ENCODE measurements around the gene FICD.

The FICD gene

GRCh38 chr12:108505129-108505528 is 9.9 kb upstream of the FICD start:
- no peak for DNase-seq

- no peak for DNase-seq
Observed at GRCh38 chr12:108507971-108508642, 7.0 kb upstream of the FICD start.

- DNase-seq: no peak
Observed at GRCh38 chr12:108509806-108510205, 5.3 kb upstream of the FICD start.

GRCh38 chr12:108510836-108511235 is 4.2 kb upstream of the FICD start:
- no peak for DNase-seq

GRCh38 chr12:108511633-108512540 is 3.2 kb upstream of the FICD start:
- DNase-seq: peak; percentile 28 to 50

- no peak for DNase-seq
Observed at GRCh38 chr12:108514468-108514972, 557 bp upstream of the FICD start.

- no peak for DNase-seq
Observed at GRCh38 chr12:108515916-108516315, 839 bp downstream of the FICD start.

- no peak for DNase-seq
Observed at GRCh38 chr12:108516511-108517275, 1.6 kb downstream of the FICD start.

- no peak for DNase-seq
Observed at GRCh38 chr12:108517288-108518100, 2.4 kb downstream of the FICD start.

- DNase-seq: no peak
Observed at GRCh38 chr12:108518101-108518715, 3.1 kb downstream of the FICD start.

- no peak for DNase-seq
Observed at GRCh38 chr12:108518716-108519496, 3.8 kb downstream of the FICD start.

GRCh38 chr12:108519558-108519957 is 4.5 kb downstream of the FICD start:
- no peak for DNase-seq

GRCh38 chr12:108523365-108523764 is 8.3 kb downstream of the FICD start:
- DNase-seq: no peak

- no peak for DNase-seq
Observed at GRCh38 chr12:108525681-108526080, 10.6 kb downstream of the FICD start.

GRCh38 chr12:108526482-108527165 is 11.5 kb downstream of the FICD start:
- DNase-seq: no peak

- DNase-seq: no peak
Observed at GRCh38 chr12:108527166-108527496, 12.1 kb downstream of the FICD start.

GRCh38 chr12:108530161-108530560 is 15.1 kb downstream of the FICD start:
- no peak for DNase-seq

GRCh38 chr12:108531929-108532848 is 17.1 kb downstream of the FICD start:
- no peak for DNase-seq

- DNase-seq: no peak
Observed at GRCh38 chr12:108538146-108538545, 23.1 kb downstream of the FICD start.
